ENCODE data around the gene AXIN2.

The AXIN2 gene, protein sequence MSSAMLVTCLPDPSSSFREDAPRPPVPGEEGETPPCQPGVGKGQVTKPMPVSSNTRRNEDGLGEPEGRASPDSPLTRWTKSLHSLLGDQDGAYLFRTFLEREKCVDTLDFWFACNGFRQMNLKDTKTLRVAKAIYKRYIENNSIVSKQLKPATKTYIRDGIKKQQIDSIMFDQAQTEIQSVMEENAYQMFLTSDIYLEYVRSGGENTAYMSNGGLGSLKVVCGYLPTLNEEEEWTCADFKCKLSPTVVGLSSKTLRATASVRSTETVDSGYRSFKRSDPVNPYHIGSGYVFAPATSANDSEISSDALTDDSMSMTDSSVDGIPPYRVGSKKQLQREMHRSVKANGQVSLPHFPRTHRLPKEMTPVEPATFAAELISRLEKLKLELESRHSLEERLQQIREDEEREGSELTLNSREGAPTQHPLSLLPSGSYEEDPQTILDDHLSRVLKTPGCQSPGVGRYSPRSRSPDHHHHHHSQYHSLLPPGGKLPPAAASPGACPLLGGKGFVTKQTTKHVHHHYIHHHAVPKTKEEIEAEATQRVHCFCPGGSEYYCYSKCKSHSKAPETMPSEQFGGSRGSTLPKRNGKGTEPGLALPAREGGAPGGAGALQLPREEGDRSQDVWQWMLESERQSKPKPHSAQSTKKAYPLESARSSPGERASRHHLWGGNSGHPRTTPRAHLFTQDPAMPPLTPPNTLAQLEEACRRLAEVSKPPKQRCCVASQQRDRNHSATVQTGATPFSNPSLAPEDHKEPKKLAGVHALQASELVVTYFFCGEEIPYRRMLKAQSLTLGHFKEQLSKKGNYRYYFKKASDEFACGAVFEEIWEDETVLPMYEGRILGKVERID

DNA sequence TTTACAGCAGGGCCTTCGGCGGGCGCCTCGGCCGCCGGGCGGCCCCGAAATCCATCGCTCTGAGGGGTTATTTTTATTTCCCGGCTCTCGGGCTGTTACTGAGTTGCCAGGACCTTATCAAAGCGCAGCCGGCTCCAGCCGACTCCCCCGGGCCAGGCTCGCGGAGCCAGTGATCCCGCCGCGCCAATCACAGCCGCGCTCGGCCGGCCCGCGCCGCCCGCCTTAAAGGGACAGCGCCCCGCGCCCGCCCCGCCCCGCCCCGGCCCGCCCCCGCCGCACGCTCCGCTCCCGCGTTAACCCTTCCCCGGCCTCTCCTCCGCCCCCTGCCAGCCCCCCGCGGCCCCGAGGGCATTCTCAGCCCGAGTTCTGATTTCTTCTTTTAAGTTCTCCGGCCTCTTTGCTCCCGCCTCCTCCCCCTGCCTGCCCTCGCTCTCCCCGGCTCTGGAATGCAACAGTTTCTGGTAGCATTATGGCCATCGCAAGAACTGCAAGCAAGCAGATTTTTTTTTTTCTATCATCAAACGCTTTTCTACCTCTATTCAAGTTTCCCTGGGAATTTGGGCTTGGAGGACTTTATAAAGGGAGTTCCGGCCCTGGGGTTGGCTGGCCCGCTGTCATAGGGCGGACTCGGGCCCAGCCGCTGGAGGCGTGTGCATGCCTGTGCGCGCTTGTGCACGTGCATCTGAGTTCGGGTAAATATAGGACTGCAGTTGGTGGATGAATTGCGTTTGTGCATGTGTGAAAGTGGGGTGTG is at the start of gene AXIN2:
TSS of gene AXIN2 (minus strand) at position 197 of the 754 bp plus-strand sequence. CDS start 3,028 bp downstream, outside the sequence.
- peak; percentile 86 for DNase-seq

DNA sequence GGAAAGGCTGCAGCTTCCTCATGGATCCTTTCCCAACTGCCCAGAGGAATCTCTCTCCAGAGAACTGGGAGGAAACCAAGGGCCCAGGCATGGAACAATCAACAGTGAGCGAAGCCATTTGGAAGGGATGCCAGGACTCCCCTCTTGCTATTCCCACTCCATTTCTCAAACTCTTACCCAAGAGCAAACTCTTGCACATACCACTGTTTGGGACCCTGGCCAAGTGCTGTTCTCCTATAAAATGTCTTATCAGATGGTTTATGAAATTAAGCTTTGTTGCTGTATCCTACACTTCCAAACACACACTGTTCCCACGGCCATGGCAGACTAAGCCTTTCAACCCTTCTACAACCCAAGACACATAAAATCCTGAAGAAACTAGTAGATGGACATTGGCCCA is 48.3 kb upstream of the AXIN2 start:
- no peak for DNase-seq

DNA sequence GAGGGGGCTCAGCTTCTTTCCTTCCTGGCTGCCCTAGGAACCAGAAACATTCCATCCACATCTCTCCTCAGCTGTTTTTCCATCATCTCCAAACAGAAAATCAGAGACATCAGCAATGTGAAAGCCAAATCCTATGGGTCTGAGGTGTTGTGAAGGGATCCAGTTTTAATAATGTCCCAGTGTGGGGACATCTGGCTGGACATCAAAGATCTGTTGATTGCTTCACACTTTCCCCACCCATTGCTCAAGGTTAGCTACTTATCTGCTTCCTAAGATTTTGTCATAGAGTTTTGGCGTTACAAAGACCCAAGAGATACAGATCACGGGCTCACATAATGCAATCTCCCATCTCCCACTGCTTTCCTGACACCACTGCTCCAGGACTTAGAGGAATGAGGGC is 47.8 kb upstream of the AXIN2 start:
- DNase-seq: no peak

DNA sequence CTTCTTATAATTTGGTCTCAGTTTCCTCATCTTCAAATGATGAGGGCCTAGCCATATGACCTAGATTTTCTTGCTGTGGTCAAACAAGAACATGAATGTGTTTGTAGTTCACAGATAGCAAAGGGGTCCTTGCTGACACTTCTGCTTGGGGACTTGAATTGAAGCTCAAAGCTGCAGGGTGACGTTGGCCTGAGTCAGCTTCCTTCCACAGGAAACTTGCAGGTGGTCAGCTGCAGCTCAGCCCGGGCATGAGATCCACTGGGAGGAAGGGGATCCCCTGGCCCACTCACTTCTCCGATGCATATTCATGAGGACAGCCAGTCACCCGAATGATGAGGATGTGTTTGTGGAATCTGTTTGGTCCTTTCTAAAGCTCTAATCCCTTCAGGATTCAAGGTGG is 42.6 kb upstream of the AXIN2 start:
- DNase-seq: no peak

DNA sequence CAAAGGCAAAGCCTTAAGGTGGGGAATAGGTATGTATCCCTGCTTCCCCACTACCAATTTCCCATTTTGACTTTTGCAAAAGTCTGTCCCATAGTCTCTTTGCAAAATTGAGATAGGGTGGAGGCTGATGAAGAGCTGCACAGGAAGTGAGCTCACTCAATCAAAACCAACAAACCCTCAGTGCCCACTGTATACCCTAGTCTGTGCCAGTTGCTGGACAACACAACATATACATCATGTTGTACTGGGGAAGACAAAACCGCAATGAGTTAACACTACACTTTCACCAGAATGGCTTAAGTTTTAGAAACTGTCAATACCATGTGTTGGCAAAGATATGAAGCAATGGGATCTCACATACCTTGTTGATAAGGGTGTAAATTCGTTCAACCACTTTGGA is 40.4 kb upstream of the AXIN2 start:
- no peak for DNase-seq

DNA sequence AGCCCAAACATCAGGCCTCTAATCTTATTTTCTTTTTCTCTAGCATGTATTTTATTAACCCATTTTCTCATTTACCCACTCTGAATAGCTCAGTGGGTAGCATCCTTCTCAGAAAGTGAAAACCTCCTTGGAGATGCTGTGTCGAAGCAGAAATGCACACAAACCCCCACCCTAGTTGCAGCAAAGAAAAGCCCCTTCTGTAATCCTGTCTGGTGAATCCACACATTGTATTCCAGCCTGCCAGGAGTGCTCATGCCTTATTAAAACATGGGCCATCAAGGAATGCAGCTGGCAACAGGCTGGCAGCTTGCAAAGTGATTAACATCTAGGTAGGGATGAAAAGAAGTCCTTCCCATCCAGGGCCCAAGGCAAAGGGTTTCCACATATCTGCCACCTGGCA is 39.7 kb upstream of the AXIN2 start:
- DNase-seq: no peak

DNA sequence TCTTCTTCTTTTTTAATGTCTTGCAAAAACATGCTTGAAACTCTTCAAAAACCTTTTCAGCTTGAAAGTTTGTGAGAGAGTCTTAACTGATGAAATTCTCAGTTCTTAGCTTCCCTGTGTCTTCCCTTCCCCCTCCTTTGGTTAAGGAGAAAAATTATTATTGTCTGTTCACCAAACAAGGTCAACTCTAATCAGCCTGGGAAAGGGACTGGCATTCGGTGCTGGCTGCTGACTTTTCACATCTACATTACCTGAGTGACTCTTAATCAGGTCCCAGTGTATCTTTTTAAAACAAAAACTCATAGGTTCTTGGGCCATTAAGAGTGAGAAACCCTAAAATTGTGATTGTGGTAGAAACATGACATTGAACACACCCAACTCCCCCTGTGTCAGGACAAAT is 39.1 kb upstream of the AXIN2 start:
- DNase-seq: no peak

DNA sequence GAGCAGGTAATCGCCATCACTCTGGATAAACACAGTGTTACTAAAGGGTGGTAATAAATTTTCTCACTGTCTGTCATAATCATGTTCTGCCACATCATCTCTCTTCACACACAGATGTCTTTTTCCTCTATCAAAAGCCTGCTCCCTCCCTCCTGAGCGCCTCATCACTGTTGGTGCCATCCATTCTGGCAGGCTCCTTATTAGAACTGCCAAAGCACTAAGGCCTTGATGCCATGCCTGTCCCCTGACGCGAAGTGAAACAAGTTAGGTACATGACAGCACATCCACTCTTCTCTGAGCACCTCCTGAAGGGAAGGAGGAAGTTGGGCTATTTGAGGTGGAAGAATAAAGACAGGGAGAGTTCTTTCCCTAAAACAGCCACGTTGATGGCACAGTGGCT is 38.2 kb upstream of the AXIN2 start:
- DNase-seq: no peak

DNA sequence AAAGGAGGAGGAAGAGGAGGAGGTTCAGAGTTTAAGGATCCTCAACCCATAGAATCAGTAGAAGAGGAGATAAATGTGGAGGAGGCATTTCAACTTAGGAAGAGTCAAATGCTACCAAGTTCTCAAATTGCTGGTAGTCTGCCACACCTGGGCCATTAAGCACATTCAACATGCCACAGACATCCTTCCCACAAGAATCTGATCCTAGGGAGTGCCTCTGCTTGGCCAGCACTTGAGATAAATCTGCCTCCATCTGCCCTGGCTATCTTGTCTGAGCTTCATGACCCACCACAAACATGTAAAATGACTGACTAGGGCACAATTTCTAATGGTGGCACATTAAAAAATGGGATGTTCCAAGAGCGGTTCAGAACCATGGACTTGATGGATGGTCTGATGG is 37.3 kb upstream of the AXIN2 start:
- no peak for DNase-seq

DNA sequence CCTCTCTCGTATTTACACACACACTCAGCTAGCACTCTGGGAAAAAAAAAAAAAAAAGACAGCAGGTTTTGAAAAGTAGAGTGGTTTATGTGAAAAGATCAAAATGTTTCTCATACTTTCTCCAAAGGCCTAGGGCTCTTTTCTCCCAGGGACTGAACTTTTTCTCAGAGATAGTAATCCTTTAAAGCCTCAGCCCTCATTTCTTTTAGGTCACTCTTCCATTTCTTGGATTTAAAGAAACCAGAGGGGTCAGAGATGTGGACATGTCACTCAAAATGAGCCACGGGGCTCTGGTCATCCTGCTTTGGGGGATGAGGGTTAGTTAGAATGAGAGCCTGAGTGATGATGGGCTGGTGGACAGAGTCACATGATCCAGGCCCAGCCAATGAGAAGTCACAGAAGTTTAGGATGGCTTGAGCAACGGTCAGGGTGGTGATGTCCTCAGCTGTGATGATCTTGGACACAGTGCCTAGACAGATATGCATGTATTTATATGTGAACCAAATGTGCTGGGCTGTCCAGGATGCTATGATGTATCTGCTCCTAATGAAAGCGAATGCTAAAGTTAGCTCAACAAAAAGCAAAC is 33.7 kb upstream of the AXIN2 start:
- DNase-seq: no peak

DNA sequence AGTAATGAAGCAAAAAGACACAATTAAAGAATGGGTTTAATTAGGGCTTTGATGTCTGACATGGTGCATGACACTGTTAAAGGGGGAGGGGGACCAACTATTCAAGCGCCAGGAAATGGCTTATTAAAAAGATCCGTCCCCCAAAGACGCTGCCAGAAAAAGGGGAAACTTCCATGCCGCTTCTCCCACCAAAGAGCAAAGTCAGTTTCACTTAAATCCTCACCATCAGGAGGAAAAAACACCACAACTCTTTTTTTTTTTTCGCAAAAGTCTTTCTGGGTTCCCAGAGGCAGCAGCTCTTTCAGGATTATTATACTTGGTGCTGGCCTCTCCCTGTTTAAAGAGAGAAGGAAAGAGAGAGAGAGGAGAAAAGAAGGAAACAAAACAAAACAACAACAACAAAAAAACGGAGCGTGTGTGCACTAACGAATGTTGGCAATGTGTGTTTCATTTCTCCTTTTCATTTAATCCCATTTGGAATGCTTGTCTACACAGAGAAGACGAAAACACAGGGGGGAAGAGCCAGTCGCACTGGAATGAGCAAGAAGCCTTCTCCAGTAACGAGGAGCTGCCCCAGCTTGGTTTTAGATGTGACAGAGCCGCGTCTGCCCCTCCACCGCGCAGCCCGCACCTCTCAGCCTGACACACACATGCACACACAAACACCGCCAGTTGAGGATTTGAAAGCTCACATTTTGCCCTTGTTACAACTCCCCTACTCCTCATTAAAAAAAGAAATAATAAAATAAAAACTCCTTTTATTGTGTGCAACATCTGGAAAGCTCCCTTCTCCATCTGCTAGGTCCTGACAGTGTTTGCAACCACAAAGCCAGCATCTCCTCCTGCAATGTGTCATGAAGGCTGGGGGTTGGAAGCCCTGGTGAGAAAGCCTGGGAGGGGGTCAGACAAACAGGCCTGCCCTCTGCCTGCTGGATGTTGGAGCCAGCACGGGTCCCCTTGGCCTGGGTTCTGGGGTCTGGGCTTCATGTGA is 32.7 kb upstream of the AXIN2 start:
- no peak for DNase-seq

DNA sequence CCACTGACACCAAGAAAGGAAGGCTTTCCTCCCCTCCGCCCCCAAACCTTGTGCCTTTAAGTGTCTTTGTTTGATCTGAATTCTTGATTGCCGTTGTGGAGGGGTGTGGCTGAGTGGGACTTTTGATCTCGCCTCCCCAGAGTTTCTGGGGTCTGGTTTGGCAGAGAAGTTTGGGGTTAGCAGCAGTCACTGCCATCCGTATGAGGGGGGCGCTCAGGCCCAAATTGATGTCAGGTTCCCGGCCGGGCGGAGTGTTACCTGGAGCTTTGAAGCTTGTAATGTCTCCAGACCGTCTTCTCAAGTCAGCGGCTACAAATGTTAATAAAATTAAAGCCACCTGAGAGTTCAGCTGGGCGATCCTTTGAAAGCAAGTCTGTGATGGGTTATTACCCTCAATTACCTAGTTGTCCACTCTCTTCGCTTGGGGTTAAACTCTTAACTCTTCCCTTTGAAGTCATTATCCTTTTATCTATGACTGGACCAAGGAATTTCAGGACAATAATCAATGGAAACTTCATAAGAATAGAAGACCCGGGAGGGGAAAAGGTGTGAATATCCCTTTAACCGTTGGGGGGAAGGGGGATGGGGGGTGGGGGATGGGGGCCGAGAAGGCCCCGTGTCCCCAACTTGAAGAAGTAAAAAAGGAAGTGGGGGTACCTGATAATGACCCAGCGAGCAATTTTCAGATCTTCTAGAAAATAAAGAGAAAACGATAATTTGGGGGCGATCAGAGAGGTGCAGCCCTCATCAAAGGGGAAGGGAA is 31.8 kb upstream of the AXIN2 start:
- DNase-seq: no peak

DNA sequence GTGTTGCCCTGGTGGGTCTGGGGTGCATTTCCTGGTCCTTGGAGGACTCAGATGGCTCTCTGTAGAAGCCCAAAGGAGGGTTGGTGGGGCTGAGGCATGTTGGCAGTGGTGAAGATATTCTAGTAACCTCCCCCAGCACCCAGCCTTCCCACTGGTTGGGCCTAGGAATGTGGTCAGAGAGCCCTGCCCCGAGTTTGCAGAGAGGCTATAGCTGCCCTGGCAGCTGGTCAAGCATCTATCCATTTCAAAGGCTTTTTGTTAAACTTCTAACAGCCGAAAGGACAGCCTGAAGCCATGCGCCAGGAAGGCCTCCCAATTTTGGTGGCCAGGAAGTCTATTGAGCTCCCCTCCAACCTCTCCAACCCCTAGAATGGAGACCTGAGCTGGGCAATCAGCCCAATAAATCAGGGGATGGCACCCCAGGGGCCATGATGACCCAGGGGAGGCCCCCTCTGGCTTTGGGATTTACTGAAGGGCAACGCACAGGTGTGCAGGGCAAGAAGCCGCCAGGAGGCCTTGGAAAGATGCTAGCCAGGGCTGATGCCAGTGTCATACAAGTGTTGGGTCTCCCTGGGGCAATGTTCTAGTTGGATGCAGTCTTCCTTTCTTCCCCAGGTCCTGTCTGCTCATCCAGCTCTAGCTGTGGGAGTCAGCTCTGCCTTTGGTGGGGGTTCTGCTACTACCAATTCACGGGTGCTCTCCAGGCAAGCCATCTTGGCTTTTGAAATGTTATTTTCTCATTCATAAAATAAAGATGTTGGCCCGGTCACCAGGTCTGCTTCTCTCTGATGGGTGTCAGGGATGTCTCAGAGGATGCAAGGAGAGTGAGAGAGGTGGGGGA is 30.9 kb upstream of the AXIN2 start:
- no peak for DNase-seq

DNA sequence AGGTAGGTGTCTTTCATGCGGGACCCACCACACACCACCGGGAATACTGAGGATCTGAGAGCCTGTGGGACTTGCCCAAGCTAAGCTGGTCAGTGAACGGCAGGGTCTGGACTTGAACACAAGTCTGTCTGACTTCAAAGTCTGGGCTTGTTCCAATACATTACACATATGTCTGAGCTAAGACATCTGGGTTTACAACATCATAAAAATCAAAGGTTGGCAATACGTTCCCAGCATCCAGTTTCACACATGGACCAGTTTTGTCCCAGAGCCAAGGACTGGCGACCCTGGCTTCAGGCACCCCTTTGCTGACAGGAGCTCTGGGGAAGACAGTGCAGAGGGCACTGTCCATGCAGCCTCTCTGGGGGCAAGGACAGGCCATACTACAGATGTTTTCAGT is 27.9 kb upstream of the AXIN2 start:
- no peak for DNase-seq

DNA sequence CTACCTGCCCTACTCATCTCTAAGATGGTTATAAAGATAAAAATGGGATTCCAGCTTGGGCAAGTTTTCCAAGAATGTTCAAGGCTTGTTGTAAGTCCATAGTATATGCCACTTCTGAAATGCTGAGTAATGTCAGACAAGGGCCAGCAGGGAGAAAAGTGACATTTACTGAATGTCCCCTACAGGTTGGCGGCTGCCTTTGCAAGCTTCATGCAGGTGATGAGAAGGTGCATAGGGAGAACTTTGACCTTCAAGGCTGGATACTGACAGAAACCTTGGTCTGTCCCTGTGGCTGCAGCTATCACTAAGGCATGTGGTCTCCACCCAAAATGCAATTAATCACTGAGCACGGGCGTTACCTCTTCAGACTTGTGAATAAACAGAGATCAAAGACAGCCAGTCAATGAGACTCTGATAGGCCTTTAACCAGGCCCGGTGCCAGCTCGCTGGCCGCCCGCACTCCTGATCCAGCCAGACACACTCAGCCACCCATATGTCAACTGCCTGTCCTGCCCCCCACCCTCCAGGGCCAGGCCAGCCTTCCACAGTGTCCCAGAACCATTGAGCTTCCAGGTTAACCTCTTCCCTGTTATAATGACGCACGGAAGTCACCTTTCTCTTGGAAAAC is 26.8 kb upstream of the AXIN2 start:
- peak; percentile 70 for DNase-seq

DNA sequence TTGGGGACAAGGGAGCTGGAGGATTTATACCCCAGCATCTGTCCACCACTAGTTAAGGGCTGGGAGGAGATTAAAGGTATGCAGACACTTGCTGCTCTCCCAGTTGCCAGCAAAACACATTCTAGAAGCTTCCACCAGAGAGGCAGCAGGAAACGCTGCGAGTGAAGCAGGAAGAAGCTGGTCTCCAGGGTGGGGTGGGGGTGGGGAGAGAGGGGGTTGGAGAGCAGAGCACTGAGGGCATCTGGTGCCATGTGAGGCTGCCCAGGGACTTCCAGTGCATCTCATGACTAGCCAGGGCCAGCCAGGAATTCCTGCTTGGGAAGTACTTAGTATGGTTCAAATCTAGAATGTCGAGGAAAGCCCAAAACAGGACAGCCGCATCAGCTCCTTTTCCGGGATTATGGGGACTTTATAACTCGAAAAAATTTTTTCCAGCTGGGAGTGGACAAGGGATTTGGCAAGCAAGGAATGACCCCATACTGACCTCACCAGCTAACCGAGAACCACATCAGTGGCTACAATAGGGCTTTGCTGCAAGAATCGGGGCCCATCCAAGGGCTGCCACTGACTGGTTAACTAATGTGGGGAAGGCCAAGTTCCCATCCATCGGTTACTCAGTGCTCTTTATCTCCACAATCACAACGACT is 26.2 kb upstream of the AXIN2 start:
- DNase-seq: no peak

DNA sequence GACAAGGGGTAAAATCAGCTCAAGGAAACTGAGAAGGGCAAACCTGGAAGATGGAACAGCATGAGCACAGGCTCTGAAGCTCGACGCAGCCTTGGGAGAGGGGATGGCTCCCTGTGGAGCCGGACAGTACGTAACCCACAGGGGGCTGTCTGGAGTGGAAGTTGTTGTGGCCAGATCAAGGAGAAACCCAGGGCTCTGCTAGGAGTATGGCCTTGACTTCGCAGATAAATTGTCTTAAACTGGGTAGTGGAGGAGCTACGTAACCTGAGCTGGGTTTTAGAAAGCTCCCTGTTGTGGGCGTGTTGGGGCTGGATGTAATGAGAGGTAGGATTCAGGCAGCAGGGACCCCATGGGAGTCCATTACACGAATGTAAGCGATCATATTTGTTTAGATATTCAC is 25.5 kb upstream of the AXIN2 start:
- DNase-seq: no peak

DNA sequence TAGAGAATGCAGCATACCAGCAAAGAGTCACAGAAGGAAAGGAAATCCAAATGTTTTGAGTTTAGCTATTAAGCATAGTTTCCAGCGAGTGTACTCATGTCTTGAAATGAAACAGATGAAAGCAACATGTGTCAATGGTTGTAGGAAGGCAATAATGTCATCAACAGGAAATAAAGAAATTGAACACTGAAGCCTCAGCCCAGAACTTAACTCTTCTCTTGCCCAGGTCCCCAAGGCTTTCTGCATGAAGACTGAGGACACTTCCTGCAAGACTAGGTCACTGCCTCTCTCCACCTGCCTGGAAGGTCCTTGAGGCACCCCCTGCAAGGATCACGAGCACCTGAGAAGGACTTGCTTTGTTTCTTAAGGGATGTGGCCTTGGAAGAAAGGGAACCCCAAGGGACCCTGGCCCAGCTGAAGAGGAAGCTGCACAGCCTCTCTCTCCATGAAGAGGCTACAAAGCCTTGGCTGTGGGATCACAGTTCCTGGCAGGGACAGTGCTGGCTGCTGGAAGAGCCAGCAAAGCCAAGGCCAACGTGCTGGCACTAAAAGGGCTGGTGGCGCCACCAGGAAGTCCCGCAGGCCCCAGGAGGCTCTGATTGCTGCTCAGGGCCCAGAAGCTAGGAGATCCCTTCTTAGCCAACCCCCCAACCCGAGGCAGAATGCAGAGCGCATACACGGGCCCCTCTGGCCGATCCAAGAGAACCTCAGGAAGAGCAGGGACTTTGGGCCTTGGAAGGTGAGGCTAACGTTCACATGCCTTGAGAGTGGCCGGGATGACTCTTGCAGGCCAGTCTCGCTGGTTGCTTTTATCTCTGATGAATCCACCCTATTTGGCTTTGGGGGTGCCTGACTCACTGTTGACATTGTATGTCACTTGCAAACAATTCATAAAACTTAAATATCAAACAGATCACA is 23.4 kb upstream of the AXIN2 start:
- DNase-seq: no peak

All from NCI-H510A (cell line).